ENCODE data around the gene ARMC2.
A peak's percentile ranks its signal among the peaks of the same experiment; 100 is the strongest.

ARMC2 gene, protein sequence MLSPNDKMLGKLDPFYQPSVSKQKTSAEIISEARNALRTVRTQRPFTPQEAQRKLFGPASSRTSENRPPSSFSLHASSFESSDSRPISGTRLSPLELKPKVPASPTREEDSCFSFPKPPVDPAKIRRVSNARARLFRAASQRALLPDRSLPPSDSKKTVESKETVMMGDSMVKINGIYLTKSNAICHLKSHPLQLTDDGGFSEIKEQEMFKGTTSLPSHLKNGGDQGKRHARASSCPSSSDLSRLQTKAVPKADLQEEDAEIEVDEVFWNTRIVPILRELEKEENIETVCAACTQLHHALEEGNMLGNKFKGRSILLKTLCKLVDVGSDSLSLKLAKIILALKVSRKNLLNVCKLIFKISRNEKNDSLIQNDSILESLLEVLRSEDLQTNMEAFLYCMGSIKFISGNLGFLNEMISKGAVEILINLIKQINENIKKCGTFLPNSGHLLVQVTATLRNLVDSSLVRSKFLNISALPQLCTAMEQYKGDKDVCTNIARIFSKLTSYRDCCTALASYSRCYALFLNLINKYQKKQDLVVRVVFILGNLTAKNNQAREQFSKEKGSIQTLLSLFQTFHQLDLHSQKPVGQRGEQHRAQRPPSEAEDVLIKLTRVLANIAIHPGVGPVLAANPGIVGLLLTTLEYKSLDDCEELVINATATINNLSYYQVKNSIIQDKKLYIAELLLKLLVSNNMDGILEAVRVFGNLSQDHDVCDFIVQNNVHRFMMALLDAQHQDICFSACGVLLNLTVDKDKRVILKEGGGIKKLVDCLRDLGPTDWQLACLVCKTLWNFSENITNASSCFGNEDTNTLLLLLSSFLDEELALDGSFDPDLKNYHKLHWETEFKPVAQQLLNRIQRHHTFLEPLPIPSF

DNA sequence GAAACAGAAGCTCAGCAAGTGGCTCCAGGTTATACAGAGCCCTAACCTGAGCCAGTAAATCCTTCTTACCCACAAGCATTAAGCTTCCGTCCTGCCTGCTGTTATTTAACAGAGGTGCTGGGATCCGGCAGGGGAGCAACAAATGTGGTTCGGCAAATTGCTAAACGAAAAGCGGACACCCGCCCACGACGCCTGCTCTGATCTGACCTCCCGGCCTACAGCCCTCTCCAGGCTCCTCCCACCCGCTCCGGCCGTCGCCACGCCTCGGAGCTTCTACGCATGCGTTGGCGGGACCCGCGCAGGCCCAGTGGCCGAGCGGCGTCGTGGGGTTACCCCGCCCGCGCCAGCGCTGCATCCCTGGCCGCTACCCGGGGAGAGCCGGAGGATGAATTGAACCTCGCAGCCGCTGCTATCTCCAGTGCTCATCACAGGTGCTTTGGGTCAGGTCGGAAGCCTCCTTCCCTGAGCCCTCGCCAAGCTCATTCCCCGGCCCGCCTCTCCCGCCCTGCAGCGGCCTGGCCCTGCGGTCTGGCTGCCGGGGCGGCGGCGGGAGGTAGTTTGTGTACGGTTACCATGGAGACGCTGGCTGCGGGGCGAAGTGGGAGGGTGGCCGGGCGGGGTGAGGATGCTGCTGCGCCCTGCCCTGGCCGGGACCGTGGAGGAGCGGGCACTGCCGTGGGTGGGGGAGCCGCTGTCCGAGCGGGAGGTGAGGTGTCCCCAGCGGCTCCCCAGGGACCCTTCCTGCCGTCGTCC lies at the start of gene ARMC2:
TSS of gene ARMC2 (plus strand) at position 307 of the 753 bp plus-strand sequence. CDS start 5,846 bp downstream, outside the sequence.
- Histone ChIP-seq H3K4me3 (peak within 1 kb of the TSS; percentile 75), H3K9ac (peak within 1 kb of the TSS; percentile 60), H3K4me1 (peaks cover 18% of the 10 kb centered on the region), H3K27me3 (no peaks in the 10 kb centered on the region), H3K9me3 (no peaks in the 10 kb centered on the region), H3K27ac (no peak within 1 kb of the TSS), H3K4me2 (peak within 1 kb of the TSS; percentile 85), H3K36me3 (no peaks in the 10 kb centered on the region), H4K20me1 (no peaks in the 10 kb centered on the region; the same call in 1 of the 2 replicates)
- TF ChIP-seq Cebpa-rat (IDR thresholded peaks at IDR 0.05) = no peak

- H3K9ac ChIP-seq = 0 out of 2 replicates have a peak overlapping the region, but pooled peaks have one; percentile 15
- H3K9me3 ChIP-seq = no peaks in the 10 kb centered on the region
- H3K36me3 ChIP-seq = no peaks in the 10 kb centered on the region
- no peak overlapping the region for H3K4me3 ChIP-seq
- H3K4me2 ChIP-seq = peak overlapping the region; percentile 65
- no peak overlapping the region for H3K27ac ChIP-seq
- H3K27me3 ChIP-seq = no peaks in the 10 kb centered on the region
- TF ChIP-seq Cebpa-rat (IDR thresholded peaks at IDR 0.05) = no peak
- H4K20me1 ChIP-seq = no peaks in the 10 kb centered on the region
- H3K4me1 ChIP-seq = peaks cover 23% of the 10 kb centered on the region
Measured at GRCh38 chr6:108798670-108799353, 49.4 kb upstream of the ARMC2 start.

DNA sequence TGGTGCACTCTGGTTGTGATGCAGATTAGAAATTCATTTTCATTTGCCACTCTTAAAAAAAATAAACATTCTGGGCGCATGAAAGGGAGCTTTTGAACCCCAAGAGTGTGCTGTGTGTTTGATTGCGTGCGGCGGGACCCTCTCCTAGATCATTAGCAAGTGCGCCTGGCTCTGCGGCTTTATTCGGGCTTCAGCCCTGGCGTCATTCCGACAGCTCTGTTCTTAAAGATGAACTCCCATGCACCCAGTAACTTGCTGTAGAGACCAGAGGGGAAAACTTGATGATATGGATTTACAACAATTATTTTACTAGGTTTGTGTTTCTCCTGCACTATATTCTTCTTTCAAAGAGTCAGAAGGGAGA lies 48.9 kb upstream of the ARMC2 start:
- no peaks in the 10 kb centered on the region for H3K36me3 ChIP-seq
- no peak overlapping the region for H3K9ac ChIP-seq
- H3K4me2 ChIP-seq = peak overlapping the region; percentile 65
- H3K4me3 ChIP-seq = no peak overlapping the region
- no peak overlapping the region for H3K27ac ChIP-seq
- no peaks in the 10 kb centered on the region for H3K9me3 ChIP-seq
- H3K27me3 ChIP-seq = no peaks in the 10 kb centered on the region
- H3K4me1 ChIP-seq = peaks cover 23% of the 10 kb centered on the region
- no peak for TF ChIP-seq Cebpa-rat (IDR thresholded peaks at IDR 0.05)
- H4K20me1 ChIP-seq = no peaks in the 10 kb centered on the region

GRCh38 chr6:108799791-108800190 lies 48.4 kb upstream of the ARMC2 start:
- Histone ChIP-seq H3K27me3 (no peaks in the 10 kb centered on the region), H4K20me1 (no peaks in the 10 kb centered on the region), H3K27ac (no peak overlapping the region), H3K36me3 (no peaks in the 10 kb centered on the region), H3K9ac (no peak overlapping the region), H3K4me3 (no peak overlapping the region), H3K4me2 (no peak overlapping the region), H3K9me3 (no peaks in the 10 kb centered on the region), H3K4me1 (peaks cover 23% of the 10 kb centered on the region)
- no peak for TF ChIP-seq Cebpa-rat (IDR thresholded peaks at IDR 0.05)

DNA sequence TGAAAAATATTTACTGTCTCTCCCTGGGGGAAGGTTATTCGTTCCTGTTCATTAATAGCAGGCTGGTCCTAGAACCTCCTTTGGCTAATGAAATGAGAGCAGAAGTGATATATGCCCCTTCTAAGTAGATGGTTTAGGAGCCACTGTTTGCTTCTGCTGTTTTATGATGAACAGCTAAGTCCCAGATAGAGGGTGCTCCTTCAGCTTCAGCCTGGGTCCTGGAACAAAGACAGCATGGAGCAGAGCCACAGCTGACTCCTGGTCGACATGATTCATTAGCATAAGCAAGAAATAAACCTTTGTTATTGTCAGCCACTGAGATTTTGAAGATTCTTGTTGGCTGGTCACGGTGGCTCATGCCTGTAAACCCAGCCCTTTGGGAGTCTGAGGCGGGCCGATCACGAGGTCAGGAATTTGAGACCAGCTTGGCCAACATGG lies 47.8 kb upstream of the ARMC2 start:
- Histone ChIP-seq H3K9me3 (no peaks in the 10 kb centered on the region), H3K27ac (no peak overlapping the region), H3K27me3 (no peaks in the 10 kb centered on the region), H3K36me3 (no peaks in the 10 kb centered on the region), H3K4me3 (no peak overlapping the region), H3K4me2 (no peak overlapping the region), H4K20me1 (no peaks in the 10 kb centered on the region), H3K9ac (no peak overlapping the region), H3K4me1 (peaks cover 23% of the 10 kb centered on the region)
- no peak for TF ChIP-seq Cebpa-rat (IDR thresholded peaks at IDR 0.05)

DNA sequence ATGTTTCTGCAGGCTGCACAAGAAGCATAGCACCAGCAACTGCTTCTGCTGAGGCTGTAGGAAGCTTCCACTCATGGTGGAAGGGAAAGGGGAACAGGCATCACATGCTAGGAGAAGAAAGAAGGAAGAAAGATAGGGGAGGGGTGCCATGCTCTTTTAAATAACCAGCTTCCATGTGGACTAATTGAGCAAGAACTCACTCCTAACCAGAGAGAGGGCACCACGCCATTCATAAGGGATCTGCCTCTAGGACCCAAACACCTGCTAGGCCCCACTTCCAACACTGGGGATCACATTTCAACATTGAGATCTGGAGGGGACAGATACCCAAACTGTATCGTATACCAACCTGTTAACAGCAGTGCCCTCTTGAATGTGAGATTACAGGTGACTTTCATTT lies 46.9 kb upstream of the ARMC2 start:
- H3K4me2 ChIP-seq = no peak overlapping the region
- no peak overlapping the region for H3K9ac ChIP-seq
- no peak overlapping the region for H3K4me3 ChIP-seq
- peaks cover 18% of the 10 kb centered on the region for H3K4me1 ChIP-seq
- H3K27ac ChIP-seq = no peak overlapping the region
- H3K27me3 ChIP-seq = no peaks in the 10 kb centered on the region
- no peak for TF ChIP-seq Cebpa-rat (IDR thresholded peaks at IDR 0.05)
- H3K36me3 ChIP-seq = no peaks in the 10 kb centered on the region
- no peaks in the 10 kb centered on the region for H3K9me3 ChIP-seq
- no peaks in the 10 kb centered on the region for H4K20me1 ChIP-seq

DNA sequence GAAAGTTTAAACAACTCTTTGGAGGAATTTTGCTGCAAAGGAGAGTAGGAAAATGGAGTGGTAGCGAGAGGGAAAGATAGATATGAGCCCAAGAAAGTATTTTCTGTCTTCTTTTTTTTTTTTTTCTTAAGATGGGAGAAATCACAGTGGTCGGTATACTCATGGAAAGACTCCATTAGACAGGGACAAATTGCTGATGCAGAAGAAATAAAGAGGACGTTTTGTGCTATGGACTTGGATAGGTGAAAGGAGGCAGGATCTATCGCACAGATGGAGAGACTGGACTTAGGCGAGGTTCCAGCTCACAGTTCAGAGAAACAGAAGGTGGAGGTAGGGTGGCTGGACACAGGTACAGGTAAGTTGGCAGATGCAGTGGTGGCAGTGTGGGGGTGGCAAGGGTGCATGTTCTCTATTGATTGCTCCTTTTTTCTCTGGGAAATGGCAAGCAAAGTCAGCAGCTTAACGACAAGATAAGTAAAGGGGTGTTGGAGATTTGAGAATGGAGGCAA lies 44.2 kb upstream of the ARMC2 start:
- H3K4me2 ChIP-seq = no peak overlapping the region
- H3K9ac ChIP-seq = no peak overlapping the region
- H3K4me3 ChIP-seq = no peak overlapping the region
- no peak overlapping the region for H3K27ac ChIP-seq
- H3K27me3 ChIP-seq = no peaks in the 10 kb centered on the region
- TF ChIP-seq Cebpa-rat (IDR thresholded peaks at IDR 0.05) = no peak
- H3K9me3 ChIP-seq = no peaks in the 10 kb centered on the region
- H3K4me1 ChIP-seq = peaks cover 3% of the 10 kb centered on the region
- H3K36me3 ChIP-seq = no peaks in the 10 kb centered on the region
- H4K20me1 ChIP-seq = no peaks in the 10 kb centered on the region

DNA sequence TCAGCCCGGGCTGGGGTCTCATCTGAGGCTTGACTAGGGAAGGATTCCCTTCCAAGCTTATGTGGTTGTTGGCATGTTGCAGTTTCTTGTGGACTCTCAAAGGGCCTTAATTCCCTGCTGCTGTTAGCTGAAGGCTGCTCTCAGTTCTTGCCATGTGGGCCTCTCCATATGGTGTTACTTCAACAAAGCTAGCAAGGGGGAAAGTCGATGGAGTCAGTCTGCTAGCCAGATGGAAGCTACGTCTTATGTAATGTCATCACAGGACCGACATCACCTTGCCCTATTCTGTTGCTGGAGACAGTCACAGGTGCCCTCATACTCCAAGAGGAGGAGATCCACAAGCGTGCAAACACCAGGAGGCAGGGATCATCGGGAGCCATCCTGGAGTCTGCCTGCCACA lies 43.3 kb upstream of the ARMC2 start:
- no peaks in the 10 kb centered on the region for H3K9me3 ChIP-seq
- no peak overlapping the region for H3K4me2 ChIP-seq
- H3K9ac ChIP-seq = no peak overlapping the region
- no peak overlapping the region for H3K4me3 ChIP-seq
- no peaks in the 10 kb centered on the region for H3K27me3 ChIP-seq
- TF ChIP-seq Cebpa-rat (IDR thresholded peaks at IDR 0.05) = no peak
- no peaks in the 10 kb centered on the region for H3K4me1 ChIP-seq
- no peaks in the 10 kb centered on the region for H4K20me1 ChIP-seq
- H3K27ac ChIP-seq = no peak overlapping the region
- no peaks in the 10 kb centered on the region for H3K36me3 ChIP-seq

GRCh38 chr6:108805611-108806167 lies 42.5 kb upstream of the ARMC2 start:
- Histone ChIP-seq H3K4me3 (no peak overlapping the region), H3K27ac (no peak overlapping the region), H3K36me3 (no peaks in the 10 kb centered on the region), H3K9me3 (no peaks in the 10 kb centered on the region), H3K27me3 (no peaks in the 10 kb centered on the region), H4K20me1 (no peaks in the 10 kb centered on the region), H3K4me1 (no peaks in the 10 kb centered on the region), H3K9ac (no peak overlapping the region), H3K4me2 (no peak overlapping the region)
- no peak for TF ChIP-seq Cebpa-rat (IDR thresholded peaks at IDR 0.05)

Measured in BLaER1 (cell line).